Mesothelial cell of epicardium (in vitro differentiated cells): ENCODE data around the gene DDX17. TPM values are rescaled to one million over a fixed set of nuclear protein-coding genes. Genes with fewer than 3 reads are reported as not detected.

Experiments used
- DNase-seq, 2 experiments: peaks; one replicate each; pipeline ENCODE4 v3.0.0; 2021; ENCODE audit warnings: low spot score in 2 of 2; ENCODE audit not compliant: unreplicated experiment in 2 of 2
- H3K27ac Mint-ChIP-seq: 2 replicates; pipeline ENCODE4 v1.8.0; 2021; ENCODE audit warnings: mixed read lengths
- H3K27me3 Mint-ChIP-seq: 2 replicates; pipeline ENCODE4 v1.8.0; 2021; ENCODE audit warnings: low read depth, mixed read lengths
- H3K36me3 Mint-ChIP-seq: 2 replicates; pipeline ENCODE4 v1.8.0; 2021; ENCODE audit warnings: mixed read lengths
- H3K4me1 Mint-ChIP-seq: 2 replicates; pipeline ENCODE4 v1.8.0; 2021; ENCODE audit warnings: mixed read lengths
- H3K4me3 Mint-ChIP-seq: 2 replicates; pipeline ENCODE4 v1.8.0; 2021; ENCODE audit warnings: mild to moderate bottlenecking, moderate library complexity, mixed read lengths
- H3K9me3 Mint-ChIP-seq: 2 replicates; pipeline ENCODE4 v1.8.0; 2021; ENCODE audit warnings: mixed read lengths
- CTCF ChIP-seq: fragments of 200-600 bp; sonication (generic); IDR thresholded peaks from one replicate; pipeline ENCODE4 v1.5.0; 2021; ENCODE audit warnings: antibody characterized with exemption; ENCODE audit not compliant: unreplicated experiment
- total RNA-seq: library from RNA; stranded (reverse); gene quantifications from 3 replicates; pipeline ENCODE4 v1.2.1, GENCODE V29; 2021

The DDX17 gene
- 694 to 717 TPM (median 708 TPM) in 3 replicates for total RNA-seq

DNA sequence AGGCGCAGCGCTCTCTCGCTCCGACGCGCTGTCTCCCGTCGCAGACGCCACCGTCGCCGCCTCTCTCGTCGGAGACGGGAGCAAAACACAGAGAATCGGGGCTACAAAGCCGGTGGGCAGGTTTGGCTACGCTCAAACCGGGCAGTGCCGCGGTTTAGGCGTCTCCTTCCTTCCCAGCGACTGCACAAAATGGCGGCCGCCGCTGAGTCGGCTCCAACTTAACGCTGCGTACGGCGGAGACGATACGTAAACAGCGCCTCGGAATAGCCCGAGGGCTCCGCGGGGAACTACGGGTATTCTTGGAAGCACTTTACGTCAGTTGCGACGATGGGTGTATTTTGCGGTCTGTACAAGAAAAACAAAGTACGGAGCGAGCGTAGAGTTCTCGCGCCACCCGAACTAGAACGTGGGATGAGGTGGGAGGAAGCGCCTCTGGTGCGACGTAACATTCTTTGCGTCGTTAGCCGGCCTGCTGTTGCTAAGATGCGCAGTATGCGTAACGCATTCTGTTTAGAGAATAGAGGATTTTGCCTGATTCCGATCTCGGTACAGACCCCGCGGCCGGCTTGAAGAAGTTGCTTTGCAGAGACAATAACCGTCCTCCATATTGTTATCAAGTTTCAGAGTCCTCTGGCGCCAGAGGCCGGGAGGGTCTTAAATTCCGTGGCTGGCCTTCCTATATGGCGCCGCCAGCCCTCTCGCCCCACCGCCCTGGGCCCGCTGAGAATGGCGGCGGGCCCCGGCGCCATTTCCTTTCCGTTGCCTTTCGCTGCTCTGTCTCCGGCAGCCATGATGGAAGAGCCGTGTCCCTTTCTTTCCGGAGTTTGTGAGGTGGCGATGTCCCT lies at the start of gene DDX17:
Gene DDX17 (minus strand): TSS at position 194 of the 845 bp plus-strand sequence.
- Mint-ChIP-seq H3K4me1 (peaks cover 37% of the 10 kb centered on the region), H3K36me3 (peaks cover 11% of the 10 kb centered on the region), H3K27me3 (no peaks in the 10 kb centered on the region), H3K9me3 (no peaks in the 10 kb centered on the region), H3K27ac (peak within 1 kb of the TSS; percentile 100), H3K4me3 (peak within 1 kb of the TSS; percentile 100)
- DNase-seq, result peak; percentile 79 to 97
- no peak for TF ChIP-seq CTCF

- Mint-ChIP-seq H3K4me1 (no peaks in the 10 kb centered on the region), H3K4me3 (no peak overlapping the region), H3K36me3 (no peaks in the 10 kb centered on the region), H3K9me3 (no peaks in the 10 kb centered on the region), H3K27me3 (no peaks in the 10 kb centered on the region), H3K27ac (peak overlapping the region; percentile 61)
- DNase-seq, result no peak
- no peak for TF ChIP-seq CTCF
Observed at GRCh38 chr22:38554281-38554680, 48.2 kb upstream of the DDX17 start.

DNA sequence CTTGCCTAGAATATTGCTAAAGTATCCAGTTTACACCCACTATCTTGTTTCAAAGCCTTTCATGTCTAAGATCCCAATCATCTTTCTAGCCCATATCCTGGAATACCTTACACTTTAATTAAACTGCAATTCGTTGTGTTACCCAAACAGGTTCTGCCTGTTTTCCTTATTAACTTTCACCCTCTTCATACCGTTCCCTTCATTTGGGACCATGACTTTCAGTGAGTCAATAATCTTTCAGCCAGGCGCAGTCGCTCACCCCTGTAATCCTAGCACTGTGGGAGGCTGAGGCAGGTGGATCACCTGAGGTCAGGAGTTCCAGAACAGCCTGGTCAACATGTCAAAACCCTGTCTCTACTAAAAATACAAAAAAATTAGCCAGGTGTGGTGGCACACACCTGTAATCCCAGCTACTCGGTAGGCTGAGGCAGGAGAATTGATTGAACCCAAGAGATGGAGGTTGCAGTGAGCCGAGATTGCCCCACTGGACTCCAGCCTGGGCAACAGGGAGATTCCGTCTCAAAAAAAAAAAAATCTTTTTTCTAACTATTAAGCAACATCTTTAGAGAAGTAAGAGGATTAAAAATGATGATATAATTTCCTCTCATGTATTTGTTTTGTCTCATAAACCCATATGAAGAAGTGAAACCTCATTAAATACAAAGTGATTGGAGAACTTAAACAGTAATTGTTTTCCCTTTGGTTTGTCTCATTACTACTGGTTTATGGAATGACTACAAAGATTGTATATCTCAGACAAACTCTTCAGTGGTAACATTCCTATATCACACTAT lies 43.2 kb upstream of the DDX17 start:
- peaks cover 4% of the 10 kb centered on the region for H3K36me3 Mint-ChIP-seq
- H3K4me3 Mint-ChIP-seq, result no peak overlapping the region
- DNase-seq, result no peak
- H3K9me3 Mint-ChIP-seq, result peaks cover 2% of the 10 kb centered on the region
- peaks cover 5% of the 10 kb centered on the region for H3K4me1 Mint-ChIP-seq
- TF ChIP-seq CTCF, result no peak
- H3K27me3 Mint-ChIP-seq, result no peaks in the 10 kb centered on the region
- H3K27ac Mint-ChIP-seq, result peak overlapping the region; percentile 43

GRCh38 chr22:38540701-38541100 lies 34.6 kb upstream of the DDX17 start:
- H3K36me3 Mint-ChIP-seq, result peaks cover 12% of the 10 kb centered on the region
- no peak for TF ChIP-seq CTCF
- H3K4me1 Mint-ChIP-seq, result no peaks in the 10 kb centered on the region
- peaks cover 28% of the 10 kb centered on the region for H3K9me3 Mint-ChIP-seq
- no peaks in the 10 kb centered on the region for H3K27me3 Mint-ChIP-seq
- no peak overlapping the region for H3K27ac Mint-ChIP-seq
- no peak for DNase-seq
- no peak overlapping the region for H3K4me3 Mint-ChIP-seq

- H3K4me3 Mint-ChIP-seq, result no peak overlapping the region
- no peaks in the 10 kb centered on the region for H3K36me3 Mint-ChIP-seq
- no peak for DNase-seq
- H3K27me3 Mint-ChIP-seq, result no peaks in the 10 kb centered on the region
- H3K4me1 Mint-ChIP-seq, result no peaks in the 10 kb centered on the region
- no peak for TF ChIP-seq CTCF
- H3K9me3 Mint-ChIP-seq, result no peaks in the 10 kb centered on the region
- no peak overlapping the region for H3K27ac Mint-ChIP-seq
Observed at GRCh38 chr22:38531251-38531938, 25.3 kb upstream of the DDX17 start.
